HUES48 (cell line): ENCODE data around the gene ATP6V1G1.
"Not testable (repeated sequence)": the region's sequence is repeated elsewhere in the genome, so short reads cannot be mapped to it uniquely, and the experiment has no call there.

Experiments
- H3K27ac ChIP-seq: one replicate; pipeline ENCODE4 v1.7.0; 2013; ENCODE audit warnings: low read depth, low read length, inconsistent platforms
- H3K27me3 ChIP-seq: 2 replicates; pipeline ENCODE4 v1.6.1; 2013; ENCODE audit warnings: mild to moderate bottlenecking, low read length; ENCODE audit not compliant: control insufficient read depth, insufficient read depth
- H3K36me3 ChIP-seq: 2 replicates; pipeline ENCODE4 v1.6.1; 2013; ENCODE audit warnings: low read length; ENCODE audit not compliant: control insufficient read depth, insufficient read depth
- H3K4me1 ChIP-seq: 2 replicates; pipeline ENCODE4 v1.6.1; 2013; ENCODE audit warnings: mild to moderate bottlenecking, low read length; ENCODE audit not compliant: control insufficient read depth, insufficient read depth
- H3K4me3 ChIP-seq: 2 replicates; pipeline ENCODE4 v1.5.1; 2013; ENCODE audit warnings: mild to moderate bottlenecking, low read depth, low read length
- H3K9ac ChIP-seq: 2 replicates; pipeline ENCODE4 v1.6.1; 2013; ENCODE audit warnings: mild to moderate bottlenecking, low read depth, low read length, moderate library complexity
- H3K9me3 ChIP-seq: 2 replicates; pipeline ENCODE4 v1.6.1; 2013; ENCODE audit warnings: low read length; ENCODE audit not compliant: control insufficient read depth, insufficient read depth

Gene ATP6V1G1

DNA sequence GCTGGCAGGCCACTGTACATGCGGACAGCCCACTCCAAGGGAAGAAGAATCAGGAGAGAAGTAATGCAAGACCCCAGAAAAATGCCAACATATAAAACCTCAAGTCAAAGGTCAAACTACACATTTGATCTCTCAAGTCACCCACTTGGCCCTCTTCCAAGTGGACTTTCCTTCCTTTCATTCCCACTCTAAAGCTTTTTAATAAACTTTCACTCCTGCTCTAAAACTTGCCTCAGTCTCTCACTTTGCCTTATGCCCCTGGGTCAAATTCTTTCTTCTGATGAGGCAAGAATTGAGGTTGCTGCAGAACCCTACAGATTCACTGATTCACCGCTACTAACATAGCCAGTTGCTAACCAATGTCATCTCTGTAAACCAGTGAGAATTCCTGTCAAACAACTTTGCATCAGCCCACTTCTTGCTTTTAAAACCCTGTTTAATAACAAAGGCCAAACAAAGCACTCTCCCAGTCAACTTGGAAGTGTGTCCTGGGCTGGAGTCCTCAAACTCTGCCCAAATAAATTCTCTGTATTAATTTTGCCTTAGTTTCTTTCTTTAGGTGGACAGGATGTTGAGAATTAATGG lies 6.9 kb upstream of the ATP6V1G1 start:
- no peaks in the 10 kb centered on the region for H3K27me3 ChIP-seq
- no peaks in the 10 kb centered on the region for H3K9me3 ChIP-seq
- H3K4me3 ChIP-seq, result no peak overlapping the region
- H3K36me3 ChIP-seq, result no peaks in the 10 kb centered on the region
- no peak overlapping the region for H3K27ac ChIP-seq
- H3K9ac ChIP-seq, result no peak overlapping the region
- peaks cover 20% of the 10 kb centered on the region for H3K4me1 ChIP-seq

DNA sequence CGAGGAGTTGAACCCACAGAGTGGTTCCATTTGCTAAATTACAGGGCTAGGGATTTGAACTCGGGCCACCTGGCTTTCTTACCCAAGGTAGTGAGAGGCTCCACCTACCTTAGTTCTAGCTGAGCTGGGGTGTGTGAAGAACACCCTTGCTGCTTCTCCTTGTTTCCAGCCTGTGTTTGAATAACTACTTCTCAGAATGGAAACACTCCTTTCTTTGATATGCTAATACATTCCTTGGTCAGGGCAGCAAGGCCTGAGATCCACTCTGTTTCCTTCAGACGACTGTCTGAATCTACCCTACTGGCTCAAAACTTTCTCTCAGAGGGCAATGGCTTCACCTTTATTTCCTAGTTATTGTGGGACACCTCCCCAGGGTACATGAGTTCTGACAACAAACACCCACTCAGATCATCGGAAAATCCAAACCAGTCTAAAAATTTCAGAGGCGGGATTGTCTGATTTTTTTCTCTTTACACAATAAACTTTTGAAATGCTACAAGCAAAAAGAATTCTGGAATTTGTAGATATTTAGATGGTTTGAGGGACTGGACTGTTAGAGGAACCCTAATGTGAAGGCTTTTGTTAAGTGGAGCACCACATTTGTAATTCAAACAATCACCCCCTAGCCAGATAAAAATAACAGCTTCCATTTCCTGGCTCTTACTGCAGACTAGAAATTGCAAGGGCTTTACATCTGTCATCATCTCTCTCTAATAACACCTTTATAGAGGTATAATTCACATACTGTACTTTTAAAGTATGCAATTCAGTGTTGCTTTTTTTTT lies 4.0 kb upstream of the ATP6V1G1 start:
- H3K9me3 ChIP-seq, result no peaks in the 10 kb centered on the region
- peak overlapping the region; percentile 22; the same call in 1 of the 2 replicates for H3K9ac ChIP-seq
- peaks cover 25% of the 10 kb centered on the region for H3K4me1 ChIP-seq
- peak overlapping the region; percentile 8; the same call in 1 of the 2 replicates for H3K4me3 ChIP-seq
- peak overlapping the region; percentile 93 for H3K27ac ChIP-seq
- H3K36me3 ChIP-seq, result no peaks in the 10 kb centered on the region
- no peaks in the 10 kb centered on the region for H3K27me3 ChIP-seq

DNA sequence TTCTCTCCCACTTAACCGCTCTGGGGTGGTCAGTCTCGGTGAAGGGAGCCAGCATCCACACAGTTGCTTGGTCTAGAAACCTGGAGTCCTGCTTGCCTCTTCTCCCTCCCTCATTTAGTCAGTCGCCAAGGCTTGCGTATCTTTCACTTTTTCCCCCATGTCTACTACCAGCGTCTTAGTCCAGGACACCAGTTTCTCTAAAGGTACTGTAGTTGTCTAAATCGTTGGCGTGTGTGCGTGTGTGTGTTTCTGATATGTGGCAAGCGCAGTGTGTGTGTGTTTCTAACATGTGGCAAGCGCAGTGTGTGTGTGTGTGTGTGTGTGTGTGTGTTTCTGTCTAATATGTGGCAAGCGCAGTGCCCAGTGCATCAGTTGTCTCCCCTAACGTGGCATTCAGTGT lies 641 bp downstream of the ATP6V1G1 start:
- Histone ChIP-seq H3K27me3 (no peaks in the 10 kb centered on the region), H3K27ac (peak overlapping the region; percentile 87), H3K9ac (peak overlapping the region; percentile 95), H3K4me3 (peak overlapping the region; percentile 91), H3K36me3 (peaks cover 25% of the 10 kb centered on the region), H3K4me1 (peaks cover 18% of the 10 kb centered on the region), H3K9me3 (no peaks in the 10 kb centered on the region)

DNA sequence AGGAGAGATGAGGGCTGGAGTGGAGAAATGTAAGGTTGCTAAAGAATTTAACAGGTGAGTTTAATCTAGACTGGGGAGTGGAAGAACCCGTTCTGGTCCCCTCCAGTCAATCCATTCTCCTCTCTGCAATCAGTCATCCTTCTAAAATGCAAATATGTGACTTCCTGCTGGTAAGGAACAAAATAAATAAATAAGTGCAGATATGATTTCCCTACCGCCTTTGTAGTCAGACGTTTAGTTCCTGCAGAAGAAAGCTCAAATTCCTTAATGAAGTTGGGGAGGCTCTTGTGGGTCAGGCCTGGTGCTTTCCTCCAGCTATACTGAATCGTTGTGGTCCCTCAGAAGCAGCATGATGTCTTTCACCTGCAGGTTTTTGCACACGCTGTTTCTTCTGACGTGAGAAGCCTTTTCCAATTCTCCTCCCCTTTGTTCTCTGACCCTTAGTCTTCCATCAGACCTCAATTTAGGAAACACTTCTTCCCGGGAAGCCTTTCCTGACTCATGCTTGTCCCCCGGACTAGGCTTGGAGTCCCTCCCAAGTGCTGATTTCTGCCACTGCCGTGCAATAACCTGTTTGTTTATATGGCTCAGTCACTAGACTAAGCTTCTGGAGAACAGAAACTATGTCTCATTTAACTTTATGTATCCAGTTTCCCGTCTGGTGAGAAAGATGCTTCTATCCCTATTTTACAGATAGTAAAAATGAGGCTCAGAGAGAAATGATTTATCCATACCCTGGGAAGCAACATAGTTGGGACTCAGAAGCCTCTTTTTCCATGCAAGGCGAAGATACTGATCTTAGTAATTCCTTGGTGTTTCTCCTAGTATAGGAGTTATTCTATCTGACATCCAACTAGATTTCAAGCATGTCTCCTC lies 1.3 kb downstream of the ATP6V1G1 start:
- H3K4me3 ChIP-seq, result peak overlapping the region; percentile 91
- peak overlapping the region; percentile 87 for H3K27ac ChIP-seq
- no peaks in the 10 kb centered on the region for H3K27me3 ChIP-seq
- H3K9me3 ChIP-seq, result no peaks in the 10 kb centered on the region
- H3K4me1 ChIP-seq, result peaks cover 17% of the 10 kb centered on the region
- H3K9ac ChIP-seq, result peak overlapping the region; percentile 95
- H3K36me3 ChIP-seq, result peaks cover 32% of the 10 kb centered on the region

DNA sequence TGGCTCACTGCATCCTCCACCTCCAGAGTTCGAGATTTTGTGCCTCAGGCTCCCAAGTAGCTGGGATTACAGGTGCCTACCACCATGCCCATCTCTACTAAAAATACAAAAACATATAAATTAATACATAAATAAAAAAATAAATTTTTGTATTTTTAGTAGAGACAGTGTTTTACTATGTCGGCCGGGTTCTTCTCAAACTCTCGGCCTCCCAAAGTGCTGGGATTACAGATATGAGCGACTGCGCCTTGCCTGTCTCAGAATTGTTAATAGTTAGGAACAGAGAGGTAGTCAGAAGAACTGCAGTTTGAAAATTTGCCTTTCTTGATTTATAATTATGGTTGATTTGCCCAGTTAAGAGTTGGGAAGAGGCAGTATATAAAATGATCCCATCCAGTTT lies 2.8 kb downstream of the ATP6V1G1 start:
- no peak overlapping the region for H3K9ac ChIP-seq
- no peak overlapping the region for H3K27ac ChIP-seq
- peaks cover 17% of the 10 kb centered on the region for H3K4me1 ChIP-seq
- no peaks in the 10 kb centered on the region for H3K9me3 ChIP-seq
- H3K36me3 ChIP-seq, result peaks cover 44% of the 10 kb centered on the region
- H3K27me3 ChIP-seq, result no peaks in the 10 kb centered on the region
- H3K4me3 ChIP-seq, result no peak overlapping the region

DNA sequence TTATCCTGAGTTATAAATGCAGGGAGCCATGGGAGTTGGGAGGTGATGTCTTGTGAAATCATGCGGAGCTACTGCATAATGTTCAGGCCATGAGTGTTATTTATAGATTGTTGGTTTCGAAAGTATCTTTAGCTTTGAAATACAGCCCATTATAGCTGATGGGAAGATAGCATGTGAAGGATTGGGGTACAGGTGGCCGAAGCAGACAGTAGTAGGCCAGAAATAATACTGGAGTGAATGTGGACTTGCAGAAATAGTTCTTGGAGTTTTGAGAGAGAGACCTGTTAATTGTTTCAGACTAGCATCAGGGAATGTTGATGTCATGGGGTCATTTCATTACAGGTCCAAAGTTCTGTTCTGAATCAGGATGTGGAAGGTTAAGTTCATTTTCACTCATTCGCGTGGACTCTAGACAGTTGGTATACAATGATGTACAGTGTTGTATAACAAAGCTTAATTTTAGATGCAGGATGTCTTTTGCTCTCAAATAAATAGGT lies 3.8 kb downstream of the ATP6V1G1 start:
- Histone ChIP-seq H3K9me3 (no peaks in the 10 kb centered on the region), H3K36me3 (peaks cover 53% of the 10 kb centered on the region), H3K4me1 (peaks cover 17% of the 10 kb centered on the region), H3K4me3 (no peak overlapping the region), H3K27ac (no peak overlapping the region), H3K9ac (no peak overlapping the region), H3K27me3 (no peaks in the 10 kb centered on the region)

DNA sequence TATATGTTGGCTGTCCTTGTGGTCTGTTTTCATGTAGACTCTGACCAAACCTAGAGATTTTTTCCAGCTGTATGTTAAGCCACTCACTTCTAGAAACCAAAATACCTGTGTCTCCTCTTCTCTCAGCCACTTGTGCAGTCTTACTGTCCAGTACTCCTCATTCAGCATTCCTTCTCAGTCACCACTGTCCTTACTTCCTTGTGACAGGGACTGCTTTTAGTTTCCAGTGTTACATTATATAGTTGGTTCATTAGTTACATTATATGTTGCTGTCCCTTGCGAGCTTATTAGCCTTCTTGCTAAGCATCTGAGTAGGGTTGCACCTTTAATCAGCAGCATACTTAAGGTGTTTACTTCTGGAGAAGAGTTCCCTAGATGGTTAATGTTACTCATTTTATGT lies 4.3 kb downstream of the ATP6V1G1 start:
- no peaks in the 10 kb centered on the region for H3K9me3 ChIP-seq
- no peak overlapping the region for H3K27ac ChIP-seq
- peaks cover 57% of the 10 kb centered on the region for H3K36me3 ChIP-seq
- peaks cover 16% of the 10 kb centered on the region for H3K4me1 ChIP-seq
- no peak overlapping the region for H3K4me3 ChIP-seq
- H3K27me3 ChIP-seq, result no peaks in the 10 kb centered on the region
- no peak overlapping the region for H3K9ac ChIP-seq

DNA sequence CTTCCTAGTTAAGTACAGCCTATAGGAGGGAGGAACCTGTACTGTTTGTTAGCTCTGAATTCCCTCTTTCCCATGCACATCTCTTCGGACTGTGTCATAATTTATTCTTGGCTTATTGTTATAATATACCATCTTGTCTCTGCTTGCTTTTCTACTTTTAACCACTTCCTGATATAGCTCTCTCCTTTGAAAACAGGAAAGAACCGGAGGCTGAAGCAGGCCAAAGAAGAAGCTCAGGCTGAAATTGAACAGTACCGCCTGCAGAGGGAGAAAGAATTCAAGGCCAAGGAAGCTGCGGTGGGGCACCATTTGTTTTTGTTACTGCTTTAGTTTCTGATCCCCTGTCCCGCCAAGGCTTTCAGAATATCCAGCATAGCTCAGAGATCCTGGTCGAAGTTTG lies 4.8 kb downstream of the ATP6V1G1 start:
- Histone ChIP-seq H3K27ac (no peak overlapping the region), H3K4me3 (no peak overlapping the region), H3K9me3 (no peaks in the 10 kb centered on the region), H3K36me3 (peaks cover 60% of the 10 kb centered on the region), H3K27me3 (no peaks in the 10 kb centered on the region), H3K4me1 (peaks cover 13% of the 10 kb centered on the region), H3K9ac (no peak overlapping the region)

DNA sequence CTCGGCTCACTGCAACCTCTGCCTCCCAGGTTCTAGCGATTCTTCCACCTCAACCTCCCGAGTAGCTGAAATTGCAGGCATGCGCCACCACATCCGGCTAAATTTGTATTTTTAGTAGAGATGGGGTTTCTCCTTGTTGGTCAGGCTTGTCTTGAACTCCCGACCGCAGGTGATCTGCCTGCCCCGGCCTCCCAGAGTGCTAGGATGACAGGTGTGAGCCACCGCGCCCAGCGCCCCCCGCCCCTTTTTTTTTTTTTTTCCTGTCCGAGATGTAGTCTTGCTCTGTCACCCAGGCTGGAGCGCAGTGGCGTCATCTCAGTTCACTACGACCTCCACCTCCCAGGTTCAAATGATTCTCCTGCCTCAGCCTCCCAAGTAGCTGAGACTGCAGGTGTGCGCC lies 6.6 kb downstream of the ATP6V1G1 start:
- Histone ChIP-seq H3K27me3 (no peaks in the 10 kb centered on the region), H3K36me3 (peaks cover 74% of the 10 kb centered on the region)

DNA sequence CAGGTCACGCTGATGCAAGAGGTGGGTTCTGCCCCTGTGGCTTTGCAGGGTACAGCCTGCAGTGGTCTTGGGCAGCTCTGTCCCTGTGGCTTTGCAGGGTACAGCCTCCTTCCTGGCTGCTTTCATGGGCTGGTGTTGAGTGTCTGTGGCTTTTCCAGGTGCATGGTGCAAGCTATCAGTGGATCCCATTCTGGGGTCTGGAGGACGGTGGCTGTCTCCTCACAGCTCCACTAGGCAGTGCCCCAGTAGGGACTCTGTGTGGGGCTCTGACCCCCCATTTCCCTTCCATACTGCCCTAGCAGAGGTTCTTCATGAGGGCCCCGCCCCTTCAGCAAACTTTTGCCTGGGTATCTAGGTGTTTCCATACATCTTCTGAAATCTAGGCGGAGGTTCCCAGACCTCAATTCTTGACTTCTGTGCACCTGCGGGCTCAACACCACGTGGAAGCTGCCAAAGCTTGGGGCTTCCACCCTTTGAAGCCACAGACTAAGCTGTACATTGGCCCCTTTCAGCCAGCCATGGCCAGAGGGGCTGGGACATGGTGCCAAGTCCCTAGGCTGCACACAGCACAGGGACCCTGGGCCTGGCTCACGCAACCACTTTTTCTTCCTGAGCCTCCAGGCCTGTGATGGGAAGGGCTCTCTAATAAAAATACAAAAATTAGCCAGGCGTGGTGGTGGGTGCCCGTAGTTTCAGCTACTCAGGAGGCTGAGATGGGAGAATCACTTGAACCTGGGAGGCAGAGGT lies 13.1 kb downstream of the ATP6V1G1 start:
- H3K27me3 ChIP-seq, H3K9ac ChIP-seq, H3K9me3 ChIP-seq, H3K27ac ChIP-seq, H3K4me1 ChIP-seq, H3K4me3 ChIP-seq: not testable (repeated sequence)
- H3K36me3 ChIP-seq, result peaks cover 43% of the 10 kb centered on the region

More for the DNA sequence above, 6.6 kb downstream of the ATP6V1G1 start:
- H3K9me3 ChIP-seq, result no peaks in the 10 kb centered on the region
- H3K27ac ChIP-seq, result no peak overlapping the region
- no peak overlapping the region for H3K4me3 ChIP-seq
- peaks cover 7% of the 10 kb centered on the region for H3K4me1 ChIP-seq
- no peak overlapping the region for H3K9ac ChIP-seq
